Astrocyte of the spinal cord (primary cell): Measurements from ENCODE around the gene UBE2G2.

Source experiments
- DNase-seq: peaks from one replicate; pipeline ENCODE4 v3.0.0; 2011; ENCODE audit warnings: low read depth, low spot score
- H3K4me3 ChIP-seq: 2 replicates; pipeline ENCODE4 v1.5.1; 2011; ENCODE audit warnings: low read depth, mild to moderate bottlenecking, low read length, moderate library complexity
- in situ Hi-C: cut with HindIII; loops from 2 replicates; pipeline ENCODE4 v1.10.0; 2017; ENCODE audit warnings: low sequenced_read_pairs
- TF ChIP-seq, protein P1 (sequence below): IDR thresholded peaks from 2 replicates; pipeline ENCODE4 v1.5.1; 2012; ENCODE audit warnings: low read depth, mild to moderate bottlenecking, low read length, inconsistent platforms

UBE2G2 gene

DNA sequence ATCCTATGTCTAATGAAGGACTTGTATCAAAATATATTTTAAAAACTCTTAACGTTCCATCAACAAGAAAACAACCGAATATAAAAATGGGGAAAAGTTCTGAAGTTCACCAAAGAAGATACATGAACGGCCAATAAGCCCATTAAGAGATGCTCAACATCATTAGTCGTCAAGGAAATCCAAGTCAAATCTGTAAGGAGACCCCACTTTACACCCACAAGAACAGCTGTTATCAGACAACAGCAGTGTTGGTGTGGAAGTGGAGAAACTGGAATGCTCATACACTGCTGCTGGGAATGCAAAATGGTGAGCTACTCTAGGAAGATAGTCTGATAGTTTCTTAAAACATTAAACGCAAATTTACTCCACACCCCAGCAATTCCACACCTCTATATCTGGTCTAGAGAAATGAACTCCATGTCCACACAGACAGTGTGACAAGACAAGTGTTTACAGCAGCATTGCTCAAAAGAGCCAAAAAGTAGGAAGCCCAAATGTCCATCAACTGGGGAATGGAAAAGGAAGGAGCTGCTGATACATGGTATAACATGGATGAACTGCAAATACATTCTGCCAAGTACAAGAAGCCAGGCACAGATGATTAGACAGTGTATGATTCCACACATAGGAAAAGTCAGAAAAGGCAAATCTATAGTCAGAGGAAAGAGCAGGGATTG lies 18.5 kb downstream of the UBE2G2 start:
- in situ Hi-C loops: no loop called here
- DNase-seq: no peak
- TF ChIP-seq, protein P1, sequence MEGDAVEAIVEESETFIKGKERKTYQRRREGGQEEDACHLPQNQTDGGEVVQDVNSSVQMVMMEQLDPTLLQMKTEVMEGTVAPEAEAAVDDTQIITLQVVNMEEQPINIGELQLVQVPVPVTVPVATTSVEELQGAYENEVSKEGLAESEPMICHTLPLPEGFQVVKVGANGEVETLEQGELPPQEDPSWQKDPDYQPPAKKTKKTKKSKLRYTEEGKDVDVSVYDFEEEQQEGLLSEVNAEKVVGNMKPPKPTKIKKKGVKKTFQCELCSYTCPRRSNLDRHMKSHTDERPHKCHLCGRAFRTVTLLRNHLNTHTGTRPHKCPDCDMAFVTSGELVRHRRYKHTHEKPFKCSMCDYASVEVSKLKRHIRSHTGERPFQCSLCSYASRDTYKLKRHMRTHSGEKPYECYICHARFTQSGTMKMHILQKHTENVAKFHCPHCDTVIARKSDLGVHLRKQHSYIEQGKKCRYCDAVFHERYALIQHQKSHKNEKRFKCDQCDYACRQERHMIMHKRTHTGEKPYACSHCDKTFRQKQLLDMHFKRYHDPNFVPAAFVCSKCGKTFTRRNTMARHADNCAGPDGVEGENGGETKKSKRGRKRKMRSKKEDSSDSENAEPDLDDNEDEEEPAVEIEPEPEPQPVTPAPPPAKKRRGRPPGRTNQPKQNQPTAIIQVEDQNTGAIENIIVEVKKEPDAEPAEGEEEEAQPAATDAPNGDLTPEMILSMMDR: no peak

GRCh38 chr21:44780767-44781459 lies 20.7 kb downstream of the UBE2G2 start:
- no peak overlapping the region for H3K4me3 ChIP-seq
- in situ Hi-C loops: no loop called here
- TF ChIP-seq, protein P1: no peak
- no peak for DNase-seq

More for the DNA sequence above, 18.5 kb downstream of the UBE2G2 start:
- H3K4me3 ChIP-seq: no peak overlapping the region

DNA sequence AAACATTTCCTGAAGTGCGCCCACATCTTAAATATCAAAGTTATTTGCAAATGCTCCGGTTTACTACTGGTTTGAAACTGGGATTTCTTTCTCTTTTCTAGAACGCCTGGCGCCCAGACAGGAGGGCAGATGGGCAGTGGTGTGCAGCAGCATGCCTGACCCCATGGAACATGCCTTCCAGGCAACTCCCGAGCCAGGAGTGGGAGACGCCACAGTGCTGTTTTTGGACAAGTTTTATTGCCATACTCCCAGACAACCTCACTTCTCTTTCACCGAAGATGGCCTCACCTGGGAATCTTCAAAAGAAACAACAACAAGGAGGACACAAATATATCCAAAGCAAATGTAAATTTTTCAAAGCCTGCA lies 21.5 kb downstream of the UBE2G2 start:
- DNase-seq: no peak
- in situ Hi-C loops: no loop called here
- TF ChIP-seq, protein P1: no peak
- no peak overlapping the region for H3K4me3 ChIP-seq

- no peak for DNase-seq
- TF ChIP-seq, protein P1: no peak
- H3K4me3 ChIP-seq: no peak overlapping the region
- in situ Hi-C loops: no loop called here
Measured at GRCh38 chr21:44779417-44780136, 22.0 kb downstream of the UBE2G2 start.

DNA sequence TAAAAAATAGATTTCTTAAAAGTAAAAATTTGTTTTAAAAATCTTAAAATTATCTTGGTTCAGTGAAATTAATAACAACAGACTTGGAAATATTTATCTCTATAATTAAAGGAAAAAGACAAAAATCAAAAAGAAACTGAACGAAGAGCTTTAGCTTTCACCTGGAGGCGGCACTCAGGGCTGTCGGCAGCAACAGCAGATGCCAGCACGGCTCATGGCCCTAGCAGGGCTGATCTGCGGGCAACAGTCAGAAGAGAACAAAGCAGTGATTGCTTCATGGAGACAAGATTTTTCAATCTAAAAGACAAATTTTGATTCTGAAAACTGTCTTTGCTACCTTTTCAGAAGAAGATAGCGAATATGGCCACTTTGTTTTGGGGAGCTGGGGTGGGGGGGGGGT lies 22.6 kb downstream of the UBE2G2 start:
- in situ Hi-C loops: no loop called here
- no peak for DNase-seq
- TF ChIP-seq, protein P1: no peak
- no peak overlapping the region for H3K4me3 ChIP-seq

DNA sequence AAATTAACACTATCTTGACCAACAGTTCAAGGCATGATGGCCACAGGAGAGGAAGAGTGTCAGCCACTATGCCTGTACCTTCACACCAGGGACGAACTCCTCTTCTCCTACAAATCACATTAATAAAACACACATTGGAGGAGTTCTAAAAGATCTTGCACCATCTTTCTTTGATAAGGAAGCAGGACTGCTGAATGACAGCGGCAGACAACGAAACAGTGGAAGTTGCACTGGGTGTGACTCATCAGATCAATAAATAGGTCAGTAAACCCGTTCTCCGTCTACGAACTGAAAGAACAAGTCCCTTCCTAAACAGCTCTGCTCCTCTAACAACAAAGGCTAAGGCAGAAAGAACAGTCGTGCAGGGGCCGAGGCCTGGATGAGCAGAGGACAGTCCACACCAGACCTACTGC lies 23.1 kb downstream of the UBE2G2 start:
- in situ Hi-C loops: no loop called here
- no peak overlapping the region for H3K4me3 ChIP-seq
- TF ChIP-seq, protein P1: no peak
- DNase-seq: no peak
